ENCODE measurements around the gene NEIL1. TPM values are rescaled to one million over a fixed set of nuclear protein-coding genes. Genes with fewer than 3 reads are reported as not detected.
A peak's percentile ranks its signal among the peaks of the same experiment; 100 is the strongest.

Gene NEIL1
- total and polyA plus RNA-seq, 2 donors (not counting 1 experiment from before 2014, with no cell fraction given) = 103 to 251 TPM

DNA sequence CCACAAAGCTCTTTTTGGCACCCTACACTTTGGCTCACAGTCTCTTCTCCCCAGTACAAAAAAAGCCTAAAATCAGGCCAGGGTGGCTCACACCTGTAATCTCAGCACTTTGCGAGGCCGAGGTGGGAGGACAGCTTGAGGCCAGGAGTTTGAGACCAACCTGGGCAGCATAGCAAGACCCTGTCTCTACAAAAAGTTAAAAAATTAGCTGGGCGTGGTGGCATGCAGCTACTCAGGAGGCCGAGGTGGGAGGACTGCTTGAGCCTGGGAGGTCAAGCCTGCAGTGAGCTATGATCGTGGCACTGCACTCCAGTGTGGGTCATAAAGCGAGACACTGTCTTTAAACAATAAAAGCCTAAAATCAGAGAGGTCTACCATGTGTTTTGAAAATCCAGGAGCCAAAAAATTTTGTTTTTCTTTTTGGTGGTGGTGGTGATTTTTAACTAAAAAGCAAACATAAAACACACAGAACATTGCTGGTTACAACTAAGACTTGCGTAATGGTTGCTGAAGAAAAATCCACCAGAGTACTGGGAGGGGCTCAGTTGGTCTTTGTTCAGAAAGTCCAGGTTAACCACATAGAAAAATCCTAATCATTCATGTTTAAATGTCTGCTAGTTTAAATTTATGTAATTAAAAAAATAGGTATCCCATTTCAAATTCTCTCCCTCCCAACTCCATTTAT is 23.2 kb downstream of the NEIL1 start:
- Mint-ChIP-seq H3K4me1 (peaks cover 29% of the 10 kb centered on the region), H3K4me3 (peak overlapping the region; percentile 93), H3K27me3 (no peaks in the 10 kb centered on the region), H3K27ac (no peak overlapping the region), H3K9me3 (ENCODE audit: insufficient read depth) (no peaks in the 10 kb centered on the region)
- ChIA-PET CTCF (interaction anchor here (2.7 to 4.3 kb wide), 4 partner anchors 10 to 313 kb away, joined by 15 to 51 read pairs (median 26); partner anchors contain the start of gene SIN3A), POLR2A (interaction anchor here (3.9 kb wide), 1 partner anchor 83 kb away, joined by 62 read pairs; the partner anchor contains the start of gene SIN3A)
- ATAC-seq (ENCODE audit: low read depth) = no peak
- TF ChIP-seq, protein P1, sequence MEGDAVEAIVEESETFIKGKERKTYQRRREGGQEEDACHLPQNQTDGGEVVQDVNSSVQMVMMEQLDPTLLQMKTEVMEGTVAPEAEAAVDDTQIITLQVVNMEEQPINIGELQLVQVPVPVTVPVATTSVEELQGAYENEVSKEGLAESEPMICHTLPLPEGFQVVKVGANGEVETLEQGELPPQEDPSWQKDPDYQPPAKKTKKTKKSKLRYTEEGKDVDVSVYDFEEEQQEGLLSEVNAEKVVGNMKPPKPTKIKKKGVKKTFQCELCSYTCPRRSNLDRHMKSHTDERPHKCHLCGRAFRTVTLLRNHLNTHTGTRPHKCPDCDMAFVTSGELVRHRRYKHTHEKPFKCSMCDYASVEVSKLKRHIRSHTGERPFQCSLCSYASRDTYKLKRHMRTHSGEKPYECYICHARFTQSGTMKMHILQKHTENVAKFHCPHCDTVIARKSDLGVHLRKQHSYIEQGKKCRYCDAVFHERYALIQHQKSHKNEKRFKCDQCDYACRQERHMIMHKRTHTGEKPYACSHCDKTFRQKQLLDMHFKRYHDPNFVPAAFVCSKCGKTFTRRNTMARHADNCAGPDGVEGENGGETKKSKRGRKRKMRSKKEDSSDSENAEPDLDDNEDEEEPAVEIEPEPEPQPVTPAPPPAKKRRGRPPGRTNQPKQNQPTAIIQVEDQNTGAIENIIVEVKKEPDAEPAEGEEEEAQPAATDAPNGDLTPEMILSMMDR (IDR thresholded peaks at IDR 0.05) = no peak
- no peak for TF ChIP-seq EZH2 (IDR thresholded peaks at IDR 0.05; ENCODE audit: borderline replicate concordance, insufficient read depth, low read depth, low read length, poor library complexity, severe bottlenecking)
- Histone ChIP-seq H3K27ac (ENCODE audit: low read length in 2 of 2) (peak overlapping the region; percentile 98 to 99), H3K4me1 (ENCODE audit: control insufficient read depth in 2 of 2, insufficient read depth in 2 of 2, low read length in 2 of 2) (peaks cover 13 to 19% of the 10 kb centered on the region in 2 donors), H4K20me1 (ENCODE audit: control insufficient read depth, insufficient read depth, low read length, poor library complexity, severe bottlenecking) (peaks cover 11% of the 10 kb centered on the region), H3K4me2 (replicated peaks; ENCODE audit: low read depth, low read length, poor library complexity, severe bottlenecking) (no peak overlapping the region), H2AFZ (ENCODE audit: insufficient read depth, low read depth, low read length, poor library complexity, severe bottlenecking) (no peak overlapping the region), H3K36me3 (replicated peaks in 1 of 2; ENCODE audit: control extremely low read depth in 1 of 2, control insufficient read depth in 1 of 2, extremely low read depth in 1 of 2, insufficient read depth in 2 of 2, low read length in 1 of 2) (peaks cover 0 to 41% of the 10 kb centered on the region in 2 experiments), H3K9ac (ENCODE audit: low read length) (no peak overlapping the region), H3K79me2 (ENCODE audit: control insufficient read depth, insufficient read depth, low read length) (peaks cover 4% of the 10 kb centered on the region), H3K9me3 (ENCODE audit: control extremely low read depth in 1 of 3, control insufficient read depth in 2 of 3, insufficient read depth in 1 of 3, low read length in 2 of 3) (no peaks in the 10 kb centered on the region), H3K4me3 (ENCODE audit: control extremely low read depth in 1 of 5, extremely low read depth in 1 of 5, insufficient read depth in 1 of 5, low read depth in 2 of 5, low read length in 4 of 5) (no peak overlapping the region), H3K27me3 (replicated peaks in 1 of 4; ENCODE audit: control extremely low read depth in 1 of 4, control insufficient read depth in 3 of 4, insufficient read depth in 4 of 4, low read length in 3 of 4) (no peaks in the 10 kb centered on the region)
- WGBS (ENCODE audit: insufficient coverage) = 98% methylated on average over 6 of the region's 7 CpGs
- intact Hi-C loops (cut with micrococcal nuclease) = loop anchor here (5.0 kb wide), 1 partner anchor 433 kb away; the partner anchor contains the start of gene COX5A
- no peak for DNase-seq

- intact Hi-C loops (cut with micrococcal nuclease) = no loop called here
- TF ChIP-seq, protein P1 (IDR thresholded peaks at IDR 0.05) = no peak
- TF ChIP-seq EZH2 (IDR thresholded peaks at IDR 0.05; ENCODE audit: borderline replicate concordance, insufficient read depth, low read depth, low read length, poor library complexity, severe bottlenecking) = no peak
- H2AFZ ChIP-seq (ENCODE audit: insufficient read depth, low read depth, low read length, poor library complexity, severe bottlenecking) = no peak overlapping the region
- ChIA-PET POLR2A (no interaction called here), CTCF (interaction anchor here (0.6 kb wide), 1 partner anchor 438 kb away, joined by 3 read pairs; no protein-coding TSS in a partner anchor)
- no peak overlapping the region for H3K27ac Mint-ChIP-seq
- H3K27me3 ChIP-seq (replicated peaks in 1 of 4; ENCODE audit: control extremely low read depth in 1 of 4, control insufficient read depth in 3 of 4, insufficient read depth in 4 of 4, low read length in 3 of 4) = no peaks in the 10 kb centered on the region
- H3K36me3 ChIP-seq (replicated peaks in 1 of 2; ENCODE audit: control extremely low read depth in 1 of 2, control insufficient read depth in 1 of 2, extremely low read depth in 1 of 2, insufficient read depth in 2 of 2, low read length in 1 of 2) = peaks cover 2 to 45% of the 10 kb centered on the region in 2 experiments
- H3K4me1 ChIP-seq (ENCODE audit: control insufficient read depth in 2 of 2, insufficient read depth in 2 of 2, low read length in 2 of 2) = peaks cover 13 to 19% of the 10 kb centered on the region in 2 donors
- H3K9ac ChIP-seq (ENCODE audit: low read length) = no peak overlapping the region
- peaks cover 4% of the 10 kb centered on the region for H3K79me2 ChIP-seq (ENCODE audit: control insufficient read depth, insufficient read depth, low read length)
- H3K4me1 Mint-ChIP-seq = peaks cover 29% of the 10 kb centered on the region
- no peak for ATAC-seq (ENCODE audit: low read depth)
- peaks cover 11% of the 10 kb centered on the region for H4K20me1 ChIP-seq (ENCODE audit: control insufficient read depth, insufficient read depth, low read length, poor library complexity, severe bottlenecking)
- H3K9me3 ChIP-seq (ENCODE audit: control extremely low read depth in 1 of 3, control insufficient read depth in 2 of 3, insufficient read depth in 1 of 3, low read length in 2 of 3) = no peaks in the 10 kb centered on the region
- H3K4me3 ChIP-seq (ENCODE audit: control extremely low read depth in 1 of 5, extremely low read depth in 1 of 5, insufficient read depth in 1 of 5, low read depth in 2 of 5, low read length in 4 of 5) = no peak overlapping the region
- no peak overlapping the region for H3K27ac ChIP-seq (ENCODE audit: low read length in 2 of 2)
- H3K27me3 Mint-ChIP-seq = no peaks in the 10 kb centered on the region
- no peak for DNase-seq
- H3K4me2 ChIP-seq (replicated peaks; ENCODE audit: low read depth, low read length, poor library complexity, severe bottlenecking) = no peak overlapping the region
- H3K4me3 Mint-ChIP-seq = no peak overlapping the region
- H3K9me3 Mint-ChIP-seq (ENCODE audit: insufficient read depth) = no peaks in the 10 kb centered on the region
- 92% methylated on average over 1 of the region's 1 CpG for WGBS (ENCODE audit: insufficient coverage)
Measured at GRCh38 chr15:75371486-75371885, 24.6 kb downstream of the NEIL1 start.
